H1 (cell line): ENCODE results near the gene CAMK2N2. TPM values are rescaled to one million over a fixed set of nuclear protein-coding genes. Genes with fewer than 3 reads are reported as not detected.

Experiments
- CTCF ChIA-PET: fragments of 300-600 bp; sonication (Branson Sonifier 250); formaldehyde crosslinking; loops from one replicate; lab custom pipeline; 2021; ENCODE audit not compliant: partially characterized antibody; lab: Charles Lee
- POLR2A ChIA-PET: fragments of 300-600 bp; sonication (Branson Sonifier 250); formaldehyde crosslinking; loops from one replicate; lab custom pipeline; 2021; ENCODE audit warnings: inconsistent platforms; ENCODE audit not compliant: partially characterized antibody; lab: Charles Lee
- DNase-seq, 2 experiments: peaks; one replicate each; pipeline versions ENCODE4 v3.0.0 to v3.0.0-alpha.2; 2010 to 2022; ENCODE audit warnings: low spot score in 2 of 2, low read depth in 1 of 2, mixed read lengths in 1 of 2
- FAIRE-seq: peaks from 2 replicates; lab custom pipeline; 2011; peaks lifted over from hg19 to GRCh38; lab: Jason Lieb, UNC
- H2AFZ ChIP-seq: 2 replicates; pipeline ENCODE4 v1.8.1; 2012; ENCODE audit warnings: low read length, inconsistent platforms
- H2AK5ac ChIP-seq: 2 replicates; pipeline ENCODE4 v1.6.1; 2013; ENCODE audit warnings: low read depth, low read length
- H2BK120ac ChIP-seq: replicated peaks from 2 replicates; pipeline ENCODE3; 2013; ENCODE audit warnings: low read depth, low read length, inconsistent platforms
- H2BK12ac ChIP-seq: 2 replicates; pipeline ENCODE4 v1.6.1; 2013; ENCODE audit warnings: low read depth, low read length
- H2BK15ac ChIP-seq: 2 replicates; pipeline ENCODE4 v1.6.1; 2013; ENCODE audit warnings: low read length
- H2BK20ac ChIP-seq: 2 replicates; pipeline ENCODE4 v1.6.1; 2013; ENCODE audit warnings: low read length
- H2BK5ac ChIP-seq: 2 replicates; pipeline ENCODE4 v1.6.1; 2013; ENCODE audit warnings: low read depth, low read length
- H3K14ac ChIP-seq: 2 replicates; pipeline ENCODE4 v1.6.1; 2013; ENCODE audit warnings: inconsistent platforms; ENCODE audit not compliant: insufficient read length
- H3K18ac ChIP-seq: 2 replicates; pipeline ENCODE4 v1.6.1; 2013; ENCODE audit warnings: low read length; ENCODE audit errors: extremely low read depth
- H3K23ac ChIP-seq: 2 replicates; pipeline ENCODE4 v1.6.1; 2013; ENCODE audit warnings: inconsistent platforms; ENCODE audit not compliant: insufficient read length
- H3K23me2 ChIP-seq: 2 replicates; pipeline ENCODE4 v1.6.1; 2013; ENCODE audit warnings: low read depth, low read length
- H3K27ac ChIP-seq: 2 replicates; pipeline ENCODE4 v1.6.1; 2011; ENCODE audit warnings: low read depth, low read length, inconsistent platforms
- H3K27me3 ChIP-seq, 4 experiments: replicated peaks in 1 of 4; 1 replicate in 1 of 4; 2 replicates in 3 of 4; pipeline versions ENCODE4 v1.6.1 to v1.8.1; 2011 to 2013; ENCODE audit warnings: low read length in 3 of 4, mild to moderate bottlenecking in 3 of 4, inconsistent platforms in 2 of 4, mixed read lengths in 2 of 4, moderate library complexity in 1 of 4; ENCODE audit not compliant: control insufficient read depth in 3 of 4, insufficient read depth in 3 of 4; ENCODE audit errors: extremely low read depth in 1 of 4
- H3K36me3 ChIP-seq, 4 experiments: 2 replicates each; pipeline versions ENCODE4 v1.6.1 to v1.8.1; 2011 to 2013; ENCODE audit warnings: mild to moderate bottlenecking in 4 of 4, low read length in 3 of 4, moderate library complexity in 2 of 4, control low read depth in 1 of 4, inconsistent platforms in 1 of 4; ENCODE audit not compliant: insufficient read depth in 4 of 4, control insufficient read depth in 2 of 4
- H3K4ac ChIP-seq: replicated peaks from 2 replicates; pipeline ENCODE3; 2013; ENCODE audit warnings: low read length, low read depth, mixed read lengths, inconsistent platforms; ENCODE audit not compliant: insufficient read length
- H3K4me1 ChIP-seq, 4 experiments: replicated peaks in 1 of 4; 1 replicate in 1 of 4; 2 replicates in 3 of 4; pipeline versions ENCODE4 v1.6.1 to v1.8.1; 2011 to 2013; ENCODE audit warnings: low read length in 3 of 4, inconsistent platforms in 2 of 4, mixed read lengths in 1 of 4; ENCODE audit not compliant: insufficient read depth in 4 of 4, control insufficient read depth in 3 of 4
- H3K4me2 ChIP-seq, 2 experiments: 2 replicates each; pipeline versions ENCODE4 v1.6.1 to v1.8.1; 2011 to 2013; ENCODE audit warnings: low read depth in 2 of 2, low read length in 2 of 2, control low read depth in 1 of 2, inconsistent platforms in 1 of 2, mild to moderate bottlenecking in 1 of 2; ENCODE audit not compliant: insufficient read depth in 1 of 2
- H3K4me3 ChIP-seq, 4 experiments: fragments of 200-600, 300-600 bp in 1 of 4; sonication (generic), shearing (Covaris generic), sonication (Bioruptor Twin) in 1 of 4; 2 replicates each; pipeline versions ENCODE4 v1.5.1 to v1.8.1; 2011 to 2016; ENCODE audit warnings: low read length in 4 of 4, low read depth in 3 of 4, control low read depth in 2 of 4, inconsistent platforms in 2 of 4, mild to moderate bottlenecking in 2 of 4, mixed read lengths in 1 of 4, moderate library complexity in 1 of 4; ENCODE audit not compliant: insufficient read depth in 2 of 4; ENCODE audit errors: extremely low read depth in 1 of 4
- H3K56ac ChIP-seq: replicated peaks from 2 replicates; pipeline ENCODE3; 2013; ENCODE audit warnings: low read depth, mild to moderate bottlenecking, mixed read lengths, low read length, inconsistent platforms; ENCODE audit not compliant: insufficient read length
- H3K79me1 ChIP-seq: 2 replicates; pipeline ENCODE4 v1.6.1; 2013; ENCODE audit warnings: low read depth, low read length, control low read depth
- H3K79me2 ChIP-seq, 2 experiments: 2 replicates each; pipeline versions ENCODE4 v1.6.1 to v1.8.1; 2012 to 2013; ENCODE audit warnings: low read length in 2 of 2, mild to moderate bottlenecking in 2 of 2, inconsistent platforms in 1 of 2; ENCODE audit not compliant: insufficient read depth in 2 of 2, control insufficient read depth in 1 of 2
- H3K9ac ChIP-seq, 4 experiments: replicated peaks in 1 of 4; 1 replicate in 1 of 4; 2 replicates in 3 of 4; pipeline versions ENCODE4 v1.6.1 to v1.8.1; 2011 to 2013; ENCODE audit warnings: low read depth in 3 of 4, low read length in 3 of 4, control low read depth in 2 of 4, mild to moderate bottlenecking in 2 of 4, moderate library complexity in 2 of 4, inconsistent platforms in 1 of 4; ENCODE audit errors: extremely low read depth in 1 of 4
- H3K9me3 ChIP-seq, 2 experiments: 2 replicates each; pipeline versions ENCODE4 v1.6.1 to v1.8.1; 2012 to 2013; ENCODE audit warnings: mild to moderate bottlenecking in 2 of 2, moderate library complexity in 2 of 2, control low read depth in 1 of 2, inconsistent platforms in 1 of 2, low read depth in 1 of 2, low read length in 1 of 2, mixed read lengths in 1 of 2; ENCODE audit not compliant: insufficient read depth in 2 of 2
- H4K20me1 ChIP-seq, 2 experiments: replicated peaks in 1 of 2; 2 replicates each; pipeline versions ENCODE3 to v1.8.1; 2011 to 2013; ENCODE audit warnings: inconsistent platforms in 2 of 2, low read length in 2 of 2, mild to moderate bottlenecking in 1 of 2; ENCODE audit not compliant: insufficient read depth in 2 of 2, control insufficient read depth in 1 of 2
- H4K5ac ChIP-seq: 2 replicates; pipeline ENCODE4 v1.6.1; 2013; ENCODE audit warnings: low read length, low read depth, mixed read lengths, inconsistent platforms; ENCODE audit not compliant: insufficient read length
- H4K8ac ChIP-seq: 2 replicates; pipeline ENCODE4 v1.8.0; 2013; ENCODE audit warnings: mild to moderate bottlenecking, moderate library complexity, low read length, inconsistent platforms; ENCODE audit not compliant: insufficient read depth; ENCODE audit errors: extremely low read depth
- H4K91ac ChIP-seq: replicated peaks from 2 replicates; pipeline ENCODE3; 2013; ENCODE audit warnings: low read length, mixed read lengths, inconsistent platforms; ENCODE audit not compliant: insufficient read length
- BRCA1 ChIP-seq: IDR thresholded peaks from 2 replicates; pipeline ENCODE4 v1.6.1; 2012; ENCODE audit warnings: low read depth, low read length, improper control_type of control experiment
- EP300 ChIP-seq, 2 experiments: IDR thresholded peaks; 1 replicate in 1 of 2; 2 replicates in 1 of 2; pipeline ENCODE4 v1.6.1; 2011 to 2012; ENCODE audit warnings: low read depth in 2 of 2, low read length in 2 of 2, mild to moderate bottlenecking in 2 of 2, borderline replicate concordance in 1 of 2, inconsistent platforms in 1 of 2, moderate library complexity in 1 of 2
- FOSL1 ChIP-seq: IDR thresholded peaks from 2 replicates; pipeline ENCODE4 v1.6.1; 2011; ENCODE audit warnings: mild to moderate bottlenecking, low read depth, low read length, moderate library complexity; ENCODE audit not compliant: insufficient read depth
- TCF12 ChIP-seq: IDR thresholded peaks from 2 replicates; pipeline ENCODE4 v1.6.1; 2011; ENCODE audit warnings: low read depth, mild to moderate bottlenecking, low read length
- ZNF274 ChIP-seq: IDR thresholded peaks from 2 replicates; pipeline ENCODE4 v1.7.0; 2012; ENCODE audit warnings: low read length, borderline replicate concordance; ENCODE audit errors: extremely low read depth
- whole genome bisulfite sequencing, 2 experiments: shearing (Covaris generic) in 1 of 2; methylation state at CpG; one replicate each; pipeline versions ENCODE4 v1.1.6 to v1.1.7; 2013 to 2015; ENCODE audit warnings: low lambda C conversion rate in 2 of 2, mixed read lengths in 2 of 2, inconsistent platforms in 1 of 2, low coverage in 1 of 2, missing lambda C conversion rate in 1 of 2; ENCODE audit not compliant: insufficient replicate concordance in 2 of 2, insufficient coverage in 1 of 2, insufficient read length in 1 of 2; ENCODE audit errors: extremely low coverage in 1 of 2, missing lambda C conversion rate in 1 of 2; 5-methylcytosine and 5-hydroxymethylcytosine counted together
- polyA plus RNA-seq, 7 experiments: library from polyadenylated mRNA; depleted of rRNA in 3 of 7; stranded (reverse) in 5 of 7; unstranded in 2 of 7; fragments of >200 nt in 5 of 7; fragments of 200-250 nt in 2 of 7; gene quantifications; 1 replicate in 5 of 7; 2 replicates in 1 of 7; 4 replicates in 1 of 7; pipeline versions ENCODE4 v1.2.1 to v1.2.3, GENCODE V29; 2011 to 2013; ENCODE audit warnings: missing spikeins in 2 of 7, mixed read lengths in 2 of 7
- total RNA-seq: library from RNA; stranded (reverse); fragmentation: NEBNext Ultra II Directional; extraction: Animal tissue kit (Norgen Biotek cat#: 25700); gene quantifications from 2 replicates; pipeline ENCODE4 v1.2.1, GENCODE V29; 2021
- TF ChIP-seq, protein P1 (sequence below): IDR thresholded peaks from 2 replicates; pipeline ENCODE4 v1.6.1; 2012; ENCODE audit warnings: low read length, inconsistent platforms

Gene CAMK2N2
- total and polyA plus RNA-seq, 2 of the 8 experiments (the other 6 are each of a cell fraction or from before 2014, with no cell fraction given), result 4.0 to 17.7 TPM

GRCh38 chr3:184218814-184219213, 42.5 kb downstream of the CAMK2N2 start:
- Histone ChIP-seq H2BK12ac (no peak overlapping the region), H3K4ac (no peak overlapping the region), H4K8ac (no peak overlapping the region), H3K4me2 (no peak overlapping the region), H3K14ac (no peak overlapping the region), H3K9ac (no peak overlapping the region), H4K5ac (no peak overlapping the region), H3K79me1 (no peaks in the 10 kb centered on the region), H2BK15ac (no peak overlapping the region), H3K9me3 (no peaks in the 10 kb centered on the region), H3K4me3 (no peak overlapping the region), H3K79me2 (no peaks in the 10 kb centered on the region), H3K27me3 (no peaks in the 10 kb centered on the region), H3K27ac (no peak overlapping the region), H4K91ac (no peak overlapping the region), H2BK20ac (no peak overlapping the region), H2AK5ac (no peak overlapping the region), H3K4me1 (no peaks in the 10 kb centered on the region), H2BK5ac (no peak overlapping the region), H3K36me3 (no peaks in the 10 kb centered on the region), H3K23me2 (no peaks in the 10 kb centered on the region), H3K23ac (no peak overlapping the region), H2AFZ (no peak overlapping the region), H3K18ac (no peak overlapping the region), H2BK120ac (no peak overlapping the region), H3K56ac (no peak overlapping the region), H4K20me1 (no peaks in the 10 kb centered on the region)
- ChIA-PET POLR2A (no interaction called here), CTCF (interaction anchor here (7.4 kb wide), 1 partner anchor 8 kb away, joined by 79 read pairs; no protein-coding TSS in a partner anchor)
- FAIRE-seq, result no peak
- 82% methylated on average over 4 of the region's 4 CpGs; no CpG with 5 or more reads in 1 of the 2 experiments for WGBS, 2 experiments
- DNase-seq, result no peak
- TF ChIP-seq BRCA1 (no peak), EP300 (IDR thresholded peaks at IDR 0.05; ENCODE audit: borderline replicate concordance in 1 of 2, low read depth in 2 of 2, low read length in 2 of 2) (no peak), FOSL1 (no peak), ZNF274 (no peak), TCF12 (no peak)
- TF ChIP-seq, protein P1, sequence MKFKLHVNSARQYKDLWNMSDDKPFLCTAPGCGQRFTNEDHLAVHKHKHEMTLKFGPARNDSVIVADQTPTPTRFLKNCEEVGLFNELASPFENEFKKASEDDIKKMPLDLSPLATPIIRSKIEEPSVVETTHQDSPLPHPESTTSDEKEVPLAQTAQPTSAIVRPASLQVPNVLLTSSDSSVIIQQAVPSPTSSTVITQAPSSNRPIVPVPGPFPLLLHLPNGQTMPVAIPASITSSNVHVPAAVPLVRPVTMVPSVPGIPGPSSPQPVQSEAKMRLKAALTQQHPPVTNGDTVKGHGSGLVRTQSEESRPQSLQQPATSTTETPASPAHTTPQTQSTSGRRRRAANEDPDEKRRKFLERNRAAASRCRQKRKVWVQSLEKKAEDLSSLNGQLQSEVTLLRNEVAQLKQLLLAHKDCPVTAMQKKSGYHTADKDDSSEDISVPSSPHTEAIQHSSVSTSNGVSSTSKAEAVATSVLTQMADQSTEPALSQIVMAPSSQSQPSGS, result no peak
